A673 (cell line): ENCODE results near the gene AMH.

ENCODE experiments used
- CTCF ChIP-seq: fragments of 300-800, 200-600 bp; sonication (generic); conservative IDR thresholded peaks from 2 replicates; pipeline ENCODE4 v1.5.1; 2017; ENCODE audit warnings: low read depth, mild to moderate bottlenecking, antibody characterized with exemption, low read length, moderate library complexity, mixed read lengths
- EZH2 ChIP-seq: fragments of 200-600 bp; sonication (generic); IDR thresholded peaks from 2 replicates; pipeline ENCODE4 v1.6.1; 2017; ENCODE audit warnings: borderline replicate concordance, low read depth, mild to moderate bottlenecking, mixed read lengths, antibody characterized with exemption, low read length; ENCODE audit not compliant: poor library complexity, severe bottlenecking

GRCh38 chr19:2259336-2259735 is 10.2 kb downstream of the AMH start:
- TF ChIP-seq EZH2 (no peak), CTCF (no peak)
